CD14-positive monocyte (primary cell): ENCODE data around the gene OCRL. TPM values are rescaled to one million over a fixed set of nuclear protein-coding genes. Genes with fewer than 3 reads are reported as not detected.

Experiments used
- DNase-seq, 3 donors: peaks; one replicate each; pipeline ENCODE4 v3.0.0-alpha.2; 2011 to 2022
- H2AFZ ChIP-seq: 2 replicates; pipeline ENCODE4 v1.6.0; 2012; ENCODE audit warnings: mild to moderate bottlenecking, low read depth, low read length, inconsistent platforms; ENCODE audit not compliant: insufficient read depth, poor library complexity, severe bottlenecking
- H3K27ac ChIP-seq, 2 donors: 1 replicate in 1 of 2; 2 replicates in 1 of 2; pipeline ENCODE4 v1.5.1; 2012 to 2013; ENCODE audit warnings: low read length in 2 of 2, control low read depth in 1 of 2, inconsistent platforms in 1 of 2, low read depth in 1 of 2, mild to moderate bottlenecking in 1 of 2
- H3K27me3 ChIP-seq, 2 donors: one replicate each; pipeline versions ENCODE4 v1.6.0 to v1.6.1; 2011 to 2013; ENCODE audit warnings: low read length in 2 of 2; ENCODE audit not compliant: control insufficient read depth in 2 of 2, insufficient read depth in 2 of 2
- H3K36me3 ChIP-seq, 2 donors: replicated peaks in 1 of 2; 1 replicate in 1 of 2; 2 replicates in 1 of 2; pipeline versions ENCODE4 v1.5.1 to v1.6.1; 2012 to 2013; ENCODE audit warnings: low read length in 2 of 2, control low read depth in 1 of 2, inconsistent platforms in 1 of 2, mild to moderate bottlenecking in 1 of 2; ENCODE audit not compliant: insufficient read depth in 2 of 2, control insufficient read depth in 1 of 2
- H3K4me1 ChIP-seq, 2 donors: 1 replicate in 1 of 2; 2 replicates in 1 of 2; pipeline versions ENCODE4 v1.5.1 to v1.6.1; 2012 to 2013; ENCODE audit warnings: low read length in 2 of 2, control low read depth in 1 of 2, inconsistent platforms in 1 of 2, mild to moderate bottlenecking in 1 of 2, moderate library complexity in 1 of 2; ENCODE audit not compliant: insufficient read depth in 2 of 2, control insufficient read depth in 1 of 2
- H3K4me2 ChIP-seq: replicated peaks from 2 replicates; pipeline ENCODE3; 2012; ENCODE audit warnings: low read length, moderate library complexity, mild to moderate bottlenecking; ENCODE audit not compliant: poor library complexity, severe bottlenecking; ENCODE audit errors: extremely low read depth
- H3K4me3 ChIP-seq, 3 experiments: fragments of 200-600 bp in 1 of 3; sonication (generic) in 1 of 3; replicated peaks in 1 of 3; 1 replicate in 2 of 3; 2 replicates in 1 of 3; pipeline ENCODE4 v1.5.1; 2011 to 2013; ENCODE audit warnings: low read length in 3 of 3, mild to moderate bottlenecking in 3 of 3, control low read depth in 2 of 3, low read depth in 2 of 3, inconsistent platforms in 1 of 3, moderate library complexity in 1 of 3
- H3K79me2 ChIP-seq: 2 replicates; pipeline ENCODE4 v1.6.0; 2012; ENCODE audit warnings: mild to moderate bottlenecking, control low read depth, inconsistent platforms, low read length, moderate library complexity; ENCODE audit not compliant: insufficient read depth
- H3K9ac ChIP-seq: 2 replicates; pipeline ENCODE4 v1.6.0; 2017; ENCODE audit warnings: low read length, mild to moderate bottlenecking; ENCODE audit not compliant: insufficient read depth, poor library complexity, severe bottlenecking
- H3K9me3 ChIP-seq, 2 donors: replicated peaks in 1 of 2; 1 replicate in 1 of 2; 2 replicates in 1 of 2; pipeline versions ENCODE4 v1.5.1 to v1.6.1; 2012 to 2013; ENCODE audit warnings: low read length in 2 of 2, control low read depth in 1 of 2; ENCODE audit not compliant: control insufficient read depth in 1 of 2, insufficient read depth in 1 of 2
- H4K20me1 ChIP-seq: 2 replicates; pipeline ENCODE4 v1.6.0; 2012; ENCODE audit warnings: mild to moderate bottlenecking, low read length, control low read depth, moderate library complexity; ENCODE audit not compliant: insufficient read depth
- H3K27ac Mint-ChIP-seq, 7 donors: one replicate each; pipeline ENCODE4 v1.8.0; 2020; ENCODE audit warnings: mild to moderate bottlenecking in 7 of 7, mixed read lengths in 7 of 7, moderate library complexity in 6 of 7, inconsistent platforms in 2 of 7
- H3K27me3 Mint-ChIP-seq, 3 donors: one replicate each; pipeline ENCODE4 v1.8.0; 2021 to 2022; ENCODE audit warnings: low read depth in 3 of 3, mild to moderate bottlenecking in 3 of 3, mixed read lengths in 3 of 3, moderate library complexity in 3 of 3, inconsistent platforms in 1 of 3
- H3K36me3 Mint-ChIP-seq, 2 donors: one replicate each; pipeline ENCODE4 v1.8.0; 2020; ENCODE audit warnings: mixed read lengths in 2 of 2, inconsistent platforms in 1 of 2, mild to moderate bottlenecking in 1 of 2
- H3K4me1 Mint-ChIP-seq: one replicate; pipeline ENCODE4 v1.8.0; 2020; ENCODE audit warnings: mild to moderate bottlenecking, mixed read lengths
- H3K4me3 Mint-ChIP-seq, 2 donors: one replicate each; pipeline ENCODE4 v1.8.0; 2020; ENCODE audit warnings: mild to moderate bottlenecking in 2 of 2, mixed read lengths in 2 of 2, moderate library complexity in 1 of 2
- H3K9me3 Mint-ChIP-seq, 7 donors: one replicate each; pipeline ENCODE4 v1.8.0; 2020 to 2022; ENCODE audit warnings: mixed read lengths in 7 of 7, mild to moderate bottlenecking in 6 of 7, moderate library complexity in 6 of 7, inconsistent platforms in 2 of 7
- CTCF ChIP-seq: fragments of 200-600 bp; IDR thresholded peaks from one replicate; pipeline ENCODE4 v1.8.0; 2022; ENCODE audit warnings: antibody characterized with exemption, mild to moderate bottlenecking
- WGBS: methylation state at CpG from one replicate; pipeline ENCODE4 v1.1.5; 2013; ENCODE audit warnings: missing lambda C conversion rate; ENCODE audit not compliant: insufficient coverage; 5-methylcytosine and 5-hydroxymethylcytosine counted together
- intact Hi-C, 2 donors: fragments of 100-400 bp; cut with micrococcal nuclease; formaldehyde crosslinking; loops; one replicate each; pipeline versions ENCODE4 v1.15.0 to v1.15.1; 2023
- polyA plus RNA-seq, 3 donors: library from polyadenylated mRNA; depleted of rRNA in 1 of 3; unstranded in 2 of 3; stranded (reverse) in 1 of 3; fragments of 300-500 nt in 2 of 3; fragments of >200 nt in 1 of 3; fragmentation: Illumina TruSeq in 2 of 3; gene quantifications; 1 replicate in 2 of 3; 2 replicates in 1 of 3; pipeline ENCODE4 v1.2.3, GENCODE V29; 2012 to 2021
- small RNA-seq: library from RNA; depleted of rRNA; stranded (forward); fragments of <200 nt; gene quantifications from one replicate; pipeline ENCODE3, GENCODE V24; 2012; ENCODE audit warnings: low read depth; ENCODE audit not compliant: insufficient read length

Gene OCRL
- polyA plus RNA-seq, 3 donors = 1.8 to 11.2 (median 2.4) TPM

GRCh38 chrX:129641469-129641868 lies 101.4 kb downstream of the OCRL start:
- H2AFZ ChIP-seq = no peak overlapping the region
- intact Hi-C loops = no loop called here
- Mint-ChIP-seq H3K9me3 (peaks cover 0 to 12% (median 7%) of the 10 kb centered on the region in 7 donors), H3K4me1 (peaks cover 16% of the 10 kb centered on the region), H3K27me3 (peaks cover 0 to 4% (median 2%) of the 10 kb centered on the region in 3 donors), H3K4me3 (no peak overlapping the region), H3K36me3 (no peaks in the 10 kb centered on the region), H3K27ac (peak overlapping the region in 1 of 7 donors; percentile 53)
- H4K20me1 ChIP-seq = no peaks in the 10 kb centered on the region
- no peaks in the 10 kb centered on the region for H3K36me3 ChIP-seq
- peak; percentile 9 to 61 (median 25) for DNase-seq
- H3K27ac ChIP-seq = no peak overlapping the region
- no peaks in the 10 kb centered on the region for H3K79me2 ChIP-seq
- no peak for TF ChIP-seq CTCF
- H3K27me3 ChIP-seq = no peaks in the 10 kb centered on the region
- H3K4me3 ChIP-seq = no peak overlapping the region
- no peak overlapping the region for H3K4me2 ChIP-seq
- H3K4me1 ChIP-seq = peaks cover 9 to 21% of the 10 kb centered on the region in 2 donors
- H3K9me3 ChIP-seq = peaks cover 0 to 11% of the 10 kb centered on the region in 2 donors
- WGBS = 100% methylated on average over 1 of the region's 3 CpGs
- no peak overlapping the region for H3K9ac ChIP-seq

GRCh38 chrX:129641941-129642340 lies 101.9 kb downstream of the OCRL start:
- DNase-seq = peak in 2 of 3 donors; percentile 12 to 25
- intact Hi-C loops = no loop called here
- Histone ChIP-seq H3K27me3 (no peaks in the 10 kb centered on the region), H2AFZ (no peak overlapping the region), H3K4me2 (no peak overlapping the region), H3K36me3 (no peaks in the 10 kb centered on the region), H3K9me3 (peaks cover 0 to 11% of the 10 kb centered on the region in 2 donors), H3K27ac (no peak overlapping the region), H4K20me1 (no peaks in the 10 kb centered on the region), H3K4me3 (no peak overlapping the region), H3K79me2 (no peaks in the 10 kb centered on the region), H3K4me1 (peaks cover 9 to 21% of the 10 kb centered on the region in 2 donors), H3K9ac (no peak overlapping the region)
- Mint-ChIP-seq H3K4me3 (no peak overlapping the region), H3K36me3 (no peaks in the 10 kb centered on the region), H3K4me1 (peaks cover 16% of the 10 kb centered on the region), H3K27me3 (peaks cover 0 to 4% (median 2%) of the 10 kb centered on the region in 3 donors), H3K9me3 (peaks cover 0 to 12% (median 7%) of the 10 kb centered on the region in 7 donors), H3K27ac (peak overlapping the region in 3 of 7 donors; percentile 33 to 53 (median 46))
- TF ChIP-seq CTCF = no peak
- 11% methylated on average over 3 of the region's 3 CpGs for WGBS

Small RNA genes lying within 50 kb of the gene (small RNA-seq; reads per million reads assigned to genes)
- not detected for gene RF01169

Other genes with a start within 250 kb of the OCRL start
- gene SMARCA1, start 16.8 kb upstream of the OCRL start, polyA plus RNA-seq = under 1 TPM in 2 of 3 donors, not detected in 1; 0.03 to 0.13 TPM
- under 1 TPM in 1 of 3 donors, not detected in 2; 0.03 TPM for gene APLN, start 114.7 kb downstream of the OCRL start, polyA plus RNA-seq
- under 1 TPM in 1 of 3 donors, not detected in 2; 0.19 TPM for gene XPNPEP2, start 198.7 kb downstream of the OCRL start, polyA plus RNA-seq
- 100 to 1,000 TPM; 127 to 272 (median 179) TPM for gene SASH3, start 239.7 kb downstream of the OCRL start, polyA plus RNA-seq